Stimulated activated CD4-positive, alpha-beta T cell treated with anti-CD3 and anti-CD28 coated beads, Interleukin-4, amount 100 ng/mL, for 4 hours (primary cell): ENCODE data around the gene NCAPG2.
"Not testable (repeated sequence)": the region's sequence is repeated elsewhere in the genome, so short reads cannot be mapped to it uniquely, and the experiment has no call there.

Experiments
- DNase-seq, 2 experiments: peaks; one replicate each; pipeline ENCODE4 v3.0.0-alpha.2; 2020

Gene NCAPG2

GRCh38 chr7:158664406-158664805 is 40.2 kb downstream of the NCAPG2 start:
- DNase-seq: no peak

- no peak for DNase-seq
Observed at GRCh38 chr7:158663428-158663741, 41.2 kb downstream of the NCAPG2 start.

DNA sequence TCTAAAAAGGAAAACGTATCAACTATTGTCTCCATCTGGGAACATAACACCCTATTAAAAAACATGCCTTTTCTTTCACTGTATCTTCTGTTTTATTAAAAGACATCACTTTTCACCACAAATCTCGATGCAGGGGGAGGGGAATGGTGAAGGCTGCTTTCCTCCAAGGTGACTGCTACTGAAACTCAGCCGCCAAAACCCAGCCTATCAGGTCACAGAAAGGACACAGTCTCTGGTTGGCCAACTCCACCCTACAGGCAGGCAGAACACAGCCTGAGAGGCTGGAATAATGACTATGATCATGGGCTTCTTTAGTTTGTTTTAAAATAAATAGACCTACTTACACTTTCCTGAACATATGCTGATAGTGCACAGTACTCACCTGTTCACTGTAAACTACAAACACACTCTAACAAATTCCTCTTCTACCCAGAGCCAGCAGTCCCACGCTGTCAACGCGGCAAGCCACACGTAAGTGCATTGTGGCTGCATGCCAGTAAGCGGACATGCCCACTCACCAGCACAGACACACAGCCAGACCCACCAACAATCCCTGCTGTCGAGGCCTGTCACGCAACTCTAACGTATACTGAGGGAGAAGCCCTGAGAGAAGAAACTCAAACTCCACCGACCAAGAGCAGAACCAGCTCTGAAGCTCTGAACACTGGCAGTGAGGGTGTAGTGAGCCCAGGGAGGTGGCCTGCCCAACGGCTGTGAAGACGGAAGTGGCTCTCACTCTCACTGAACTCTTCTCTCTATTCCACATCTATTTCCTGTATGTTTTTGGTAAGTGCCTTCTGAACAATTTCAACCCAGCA is 41.8 kb downstream of the NCAPG2 start:
- no peak for DNase-seq

- DNase-seq: no peak
Observed at GRCh38 chr7:158658475-158658874, 46.1 kb downstream of the NCAPG2 start.

GRCh38 chr7:158657189-158657746 is 47.3 kb downstream of the NCAPG2 start:
- DNase-seq: no peak

- peak; percentile 13 to 17 for DNase-seq
Observed at GRCh38 chr7:158655931-158656441, 48.6 kb downstream of the NCAPG2 start.

DNA sequence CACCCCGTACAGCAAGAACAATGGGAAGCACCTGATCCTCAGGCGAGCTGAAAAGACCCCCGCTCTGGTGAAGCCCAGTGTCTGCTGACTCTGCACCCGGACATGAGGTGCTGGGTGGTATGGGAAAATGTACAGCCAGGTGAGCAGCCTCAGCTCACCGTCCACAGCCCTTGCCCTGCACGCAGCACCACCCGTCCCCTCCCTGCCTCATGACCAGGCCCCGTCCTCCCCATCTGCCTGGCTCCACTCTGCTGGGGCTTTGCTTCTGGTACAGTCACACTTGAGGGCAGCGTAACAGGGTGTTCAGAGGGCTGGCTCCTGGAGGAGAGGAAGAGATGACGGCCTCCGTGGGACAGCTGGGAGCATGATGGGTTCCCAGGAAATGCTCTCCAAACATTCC is 49.1 kb downstream of the NCAPG2 start:
- DNase-seq: no peak

DNA sequence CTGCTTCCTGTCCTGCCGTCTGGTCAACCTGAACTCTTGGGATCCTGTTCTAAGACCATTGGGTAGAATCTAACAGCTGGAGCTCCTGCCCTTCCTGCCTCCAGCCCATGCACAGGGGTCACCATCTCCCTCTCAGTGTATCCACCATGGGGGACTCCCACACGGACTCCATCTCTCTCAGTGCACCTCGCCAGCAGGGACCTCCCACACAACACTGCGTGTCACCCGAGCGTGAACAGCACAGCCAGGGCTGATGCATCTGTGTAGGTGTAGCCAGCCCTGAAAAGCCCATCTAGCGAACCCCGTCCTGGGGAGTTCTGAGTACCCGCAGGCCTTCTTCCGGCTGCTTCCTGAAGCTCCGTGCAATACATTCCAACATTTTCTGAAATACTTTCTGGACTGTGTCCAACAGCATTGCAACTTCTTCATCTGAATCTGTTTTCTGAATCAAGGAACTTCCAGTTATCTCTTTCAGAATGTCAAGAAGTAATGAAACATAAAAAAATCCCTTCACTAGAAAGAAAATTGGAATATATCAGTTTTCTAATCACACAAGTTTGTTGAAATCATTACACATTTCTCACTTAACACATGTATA is 52.5 kb downstream of the NCAPG2 start:
- DNase-seq: no peak

- DNase-seq: no peak
Observed at GRCh38 chr7:158650821-158651225, 53.8 kb downstream of the NCAPG2 start.

DNA sequence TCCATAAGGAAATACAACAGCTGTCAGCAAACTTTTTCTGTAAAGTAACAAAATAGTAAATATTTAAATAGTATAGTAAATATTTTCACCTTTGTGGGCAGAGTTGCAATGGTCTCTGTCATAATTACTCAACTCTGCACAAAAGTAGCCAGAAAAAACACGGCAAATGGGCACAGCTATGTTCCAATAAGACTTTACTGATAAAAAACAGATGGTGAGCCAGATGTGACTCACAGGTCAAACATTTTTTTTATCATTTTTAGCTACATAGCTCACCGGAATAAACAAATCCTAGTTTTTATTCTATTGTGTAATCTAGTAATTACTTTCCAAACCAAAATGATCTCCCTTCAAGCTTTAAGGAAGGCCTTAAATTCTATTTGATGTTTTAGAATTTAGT is 55.3 kb downstream of the NCAPG2 start:
- DNase-seq: no peak

DNA sequence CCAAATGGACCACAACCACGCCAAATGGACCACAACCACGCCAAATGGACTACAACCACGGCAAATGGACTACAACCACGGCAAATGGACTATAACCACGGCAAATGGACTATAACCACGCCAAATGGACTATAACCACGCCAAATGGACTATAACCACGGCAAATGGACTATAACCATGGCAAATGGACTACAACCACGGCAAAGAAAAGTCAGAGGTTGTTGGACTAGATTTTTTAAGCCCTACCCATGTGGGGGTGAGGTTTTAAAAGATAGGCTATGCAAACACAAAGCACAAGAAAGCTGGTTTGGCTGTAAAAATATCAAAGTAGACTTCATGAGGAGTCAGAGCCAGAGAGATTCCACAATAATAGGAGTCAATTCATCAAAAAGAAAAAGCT is 55.8 kb downstream of the NCAPG2 start:
- DNase-seq: no peak

- no peak for DNase-seq
Observed at GRCh38 chr7:158648168-158648567, 56.4 kb downstream of the NCAPG2 start.

GRCh38 chr7:158647475-158647792 is 57.2 kb downstream of the NCAPG2 start:
- no peak for DNase-seq

GRCh38 chr7:158646766-158647474 is 57.7 kb downstream of the NCAPG2 start:
- no peak for DNase-seq

GRCh38 chr7:158645842-158646241 is 58.8 kb downstream of the NCAPG2 start:
- DNase-seq: no peak

GRCh38 chr7:158642149-158642548 is 62.5 kb downstream of the NCAPG2 start:
- DNase-seq: no peak

GRCh38 chr7:158638001-158638400 is 66.6 kb downstream of the NCAPG2 start:
- DNase-seq: no peak

- DNase-seq: no peak
Observed at GRCh38 chr7:158633055-158633956, 71.3 kb downstream of the NCAPG2 start.

DNA sequence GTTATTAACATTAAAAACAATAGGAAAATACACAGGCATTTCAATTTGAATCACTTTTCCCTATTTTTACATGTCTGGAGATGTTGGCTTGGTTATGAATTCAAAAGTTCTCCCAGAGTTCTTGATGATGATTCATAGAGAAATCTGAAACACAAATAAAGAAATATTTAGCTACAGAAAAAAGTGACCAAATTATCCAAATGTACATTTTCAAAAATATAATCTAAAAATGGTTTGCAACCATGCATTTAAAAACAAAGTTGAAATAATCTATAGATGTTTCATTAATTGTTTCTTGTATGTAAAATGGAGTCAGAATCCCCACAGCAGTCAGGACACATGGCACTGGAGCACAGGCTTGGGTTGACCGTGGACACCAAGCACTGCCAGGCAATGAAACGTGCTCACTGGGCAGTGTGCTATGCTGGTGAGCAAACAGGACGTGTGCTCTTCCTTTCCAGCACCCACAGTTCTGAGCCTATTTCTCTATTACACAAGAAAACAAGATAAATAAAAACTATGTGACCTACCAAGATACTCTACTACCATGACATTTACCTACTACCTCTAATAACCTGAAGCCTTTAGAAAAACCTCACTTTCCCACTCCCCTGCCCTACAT is 72.9 kb downstream of the NCAPG2 start:
- no peak for DNase-seq

DNA sequence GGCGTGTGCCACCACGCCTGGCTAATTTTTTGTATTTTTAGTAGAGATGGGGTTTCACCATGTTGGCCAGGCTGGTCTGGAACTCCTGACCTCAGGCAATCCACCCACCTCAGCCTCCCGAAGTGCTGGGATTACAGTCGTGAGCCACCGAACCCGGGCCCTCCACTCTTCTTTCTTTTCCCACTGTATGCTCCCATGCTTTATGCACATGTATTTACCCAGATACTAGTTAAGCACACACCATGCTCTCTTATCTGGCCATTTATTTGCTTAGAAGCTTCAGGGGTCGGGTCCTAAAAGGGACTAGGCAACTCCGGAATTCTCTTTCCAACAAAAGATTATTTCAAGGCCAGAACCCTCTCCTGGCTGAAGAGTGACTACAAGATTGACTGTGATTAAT is 78.3 kb downstream of the NCAPG2 start:
- DNase-seq: not testable (repeated sequence)

- DNase-seq: no peak
Observed at GRCh38 chr7:158623241-158623640, 81.4 kb downstream of the NCAPG2 start.

DNA sequence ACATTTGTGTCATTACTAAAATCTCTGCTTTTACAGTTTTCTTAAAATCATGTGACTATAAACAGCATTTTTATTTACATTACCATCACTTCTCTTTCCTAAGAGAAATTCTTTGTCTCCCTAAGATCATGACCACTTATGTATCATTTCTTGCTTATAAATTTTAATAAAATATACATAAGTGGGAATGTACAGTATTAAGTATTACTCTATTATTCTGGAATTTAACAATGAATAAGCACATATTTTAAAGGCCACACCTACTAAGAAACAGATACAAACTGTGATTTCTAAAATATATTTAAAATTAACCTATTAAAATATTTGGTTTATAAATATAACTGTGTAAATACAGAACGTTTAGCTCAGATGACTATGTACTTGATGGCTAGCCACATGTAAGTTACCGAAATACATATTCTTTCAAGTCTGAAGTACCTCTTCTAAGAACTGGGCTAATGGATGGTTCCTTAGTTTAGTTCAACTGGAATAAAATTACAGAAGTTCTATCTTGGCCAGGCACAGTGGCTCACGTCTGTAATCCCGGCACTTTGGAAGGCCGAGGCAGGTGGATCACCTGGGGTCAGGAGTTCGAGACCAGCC is 83.7 kb downstream of the NCAPG2 start:
- no peak for DNase-seq
